NCI-H510A (cell line): ENCODE data around the gene IFIT1.
"Not testable (repeated sequence)": the region's sequence is repeated elsewhere in the genome, so short reads cannot be mapped to it uniquely, and the experiment has no call there.

Experiments used
- DNase-seq: peaks from one replicate; lab custom pipeline; 2025; lab: John Stamatoyannopoulos, UW

Gene IFIT1

GRCh38 chr10:89391907-89392756, at the start of gene IFIT1:
IFIT1 (plus strand) TSS chr10:89392623; CDS start chr10:89392713, 90 bp downstream.
- DNase-seq = no peak

GRCh38 chr10:89343089-89343767, 49.2 kb upstream of the IFIT1 start:
- DNase-seq = no peak

GRCh38 chr10:89344156-89344555, 48.3 kb upstream of the IFIT1 start:
- no peak for DNase-seq

GRCh38 chr10:89345367-89346000, 46.9 kb upstream of the IFIT1 start:
- DNase-seq = no peak

GRCh38 chr10:89346405-89347254, 45.8 kb upstream of the IFIT1 start:
- no peak for DNase-seq

- no peak for DNase-seq
Observed at GRCh38 chr10:89347701-89348457, 44.5 kb upstream of the IFIT1 start.

GRCh38 chr10:89348481-89348880, 43.9 kb upstream of the IFIT1 start:
- DNase-seq = no peak

- DNase-seq = no peak
Observed at GRCh38 chr10:89348975-89349374, 43.4 kb upstream of the IFIT1 start.

GRCh38 chr10:89350631-89351315, 41.6 kb upstream of the IFIT1 start:
- not testable (repeated sequence) for DNase-seq

- no peak for DNase-seq
Observed at GRCh38 chr10:89351412-89351779, 41.0 kb upstream of the IFIT1 start.

- DNase-seq = no peak
Observed at GRCh38 chr10:89351780-89352597, 40.4 kb upstream of the IFIT1 start.

- no peak for DNase-seq
Observed at GRCh38 chr10:89352802-89353201, 39.6 kb upstream of the IFIT1 start.

GRCh38 chr10:89355394-89355931, 37.0 kb upstream of the IFIT1 start:
- no peak for DNase-seq

GRCh38 chr10:89357096-89357495, 35.3 kb upstream of the IFIT1 start:
- DNase-seq = no peak

- no peak for DNase-seq
Observed at GRCh38 chr10:89357975-89358374, 34.4 kb upstream of the IFIT1 start.

GRCh38 chr10:89360157-89360556, 32.3 kb upstream of the IFIT1 start:
- DNase-seq = no peak

GRCh38 chr10:89362929-89363328, 29.5 kb upstream of the IFIT1 start:
- DNase-seq = no peak

GRCh38 chr10:89363729-89364442, 28.5 kb upstream of the IFIT1 start:
- DNase-seq = no peak

- no peak for DNase-seq
Observed at GRCh38 chr10:89364531-89364930, 27.9 kb upstream of the IFIT1 start.
